ENCODE results near the gene SLC43A3.

DNA sequence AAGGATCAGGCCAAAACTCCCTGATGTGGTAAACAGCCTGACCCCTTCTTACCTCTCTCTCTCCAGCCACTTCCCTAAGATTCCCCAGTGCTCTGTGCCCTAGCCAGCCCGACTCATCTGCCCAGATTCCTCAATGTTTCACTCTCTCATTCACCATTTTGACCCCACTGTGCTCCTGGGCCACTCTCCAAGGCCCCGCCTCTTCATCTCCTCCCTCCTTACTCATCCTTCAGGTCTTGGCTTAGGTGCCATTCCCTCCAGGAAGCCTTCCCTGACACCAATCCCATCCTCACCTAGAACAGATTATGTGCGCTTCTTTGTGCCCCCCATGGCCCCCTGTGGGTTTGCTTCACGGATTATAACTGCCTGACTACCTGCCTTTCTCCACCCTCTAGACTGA, 13.2 kb downstream of the SLC43A3 start:
- TF ChIP-seq, protein P1, sequence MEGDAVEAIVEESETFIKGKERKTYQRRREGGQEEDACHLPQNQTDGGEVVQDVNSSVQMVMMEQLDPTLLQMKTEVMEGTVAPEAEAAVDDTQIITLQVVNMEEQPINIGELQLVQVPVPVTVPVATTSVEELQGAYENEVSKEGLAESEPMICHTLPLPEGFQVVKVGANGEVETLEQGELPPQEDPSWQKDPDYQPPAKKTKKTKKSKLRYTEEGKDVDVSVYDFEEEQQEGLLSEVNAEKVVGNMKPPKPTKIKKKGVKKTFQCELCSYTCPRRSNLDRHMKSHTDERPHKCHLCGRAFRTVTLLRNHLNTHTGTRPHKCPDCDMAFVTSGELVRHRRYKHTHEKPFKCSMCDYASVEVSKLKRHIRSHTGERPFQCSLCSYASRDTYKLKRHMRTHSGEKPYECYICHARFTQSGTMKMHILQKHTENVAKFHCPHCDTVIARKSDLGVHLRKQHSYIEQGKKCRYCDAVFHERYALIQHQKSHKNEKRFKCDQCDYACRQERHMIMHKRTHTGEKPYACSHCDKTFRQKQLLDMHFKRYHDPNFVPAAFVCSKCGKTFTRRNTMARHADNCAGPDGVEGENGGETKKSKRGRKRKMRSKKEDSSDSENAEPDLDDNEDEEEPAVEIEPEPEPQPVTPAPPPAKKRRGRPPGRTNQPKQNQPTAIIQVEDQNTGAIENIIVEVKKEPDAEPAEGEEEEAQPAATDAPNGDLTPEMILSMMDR (IDR thresholded peaks at IDR 0.05) = no peak
- TF ChIP-seq POLR2AphosphoS5 (IDR thresholded peaks at IDR 0.05) = no peak
